Testis (tissue), 2 donors: ENCODE data around the gene DRD4.

Source experiments
- POLR2A ChIP-seq: fragments of 450-650 bp; IDR thresholded peaks from one replicate; pipeline ENCODE4 v1.6.1; 2017; ENCODE audit warnings: antibody characterized with exemption, mild to moderate bottlenecking, moderate library complexity
- TF ChIP-seq, protein P1 (sequence below), 3 experiments: fragments of 450-650 bp in 2 of 3; fragments of 200-600 bp in 1 of 3; sonication (generic) in 1 of 3; IDR thresholded peaks; one replicate each; pipeline ENCODE4 v1.5.1; 2016 to 2019; ENCODE audit warnings: antibody characterized with exemption in 3 of 3, mild to moderate bottlenecking in 2 of 3, moderate library complexity in 1 of 3

DNA sequence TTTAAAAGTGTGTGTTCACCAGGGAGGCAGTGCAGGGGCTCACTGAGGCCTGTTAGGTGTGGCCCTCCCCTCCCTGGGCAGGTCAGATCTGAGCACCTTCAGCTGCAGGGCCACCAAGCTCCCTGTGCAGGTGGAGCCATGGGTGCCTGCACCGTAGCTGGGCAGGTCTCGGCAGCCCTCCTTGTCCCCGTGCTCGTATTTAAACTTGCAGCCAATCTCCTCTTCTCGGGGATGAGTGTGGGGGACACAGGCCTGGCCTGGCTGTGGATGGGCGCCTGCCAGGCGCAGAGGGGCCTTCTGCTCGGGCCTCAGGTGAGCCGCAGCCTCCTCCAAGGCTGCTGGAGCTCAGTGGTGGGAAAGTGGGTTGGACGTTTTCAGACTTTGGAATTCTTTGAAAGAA is 41.7 kb upstream of the DRD4 start:
- TF ChIP-seq, protein P1, sequence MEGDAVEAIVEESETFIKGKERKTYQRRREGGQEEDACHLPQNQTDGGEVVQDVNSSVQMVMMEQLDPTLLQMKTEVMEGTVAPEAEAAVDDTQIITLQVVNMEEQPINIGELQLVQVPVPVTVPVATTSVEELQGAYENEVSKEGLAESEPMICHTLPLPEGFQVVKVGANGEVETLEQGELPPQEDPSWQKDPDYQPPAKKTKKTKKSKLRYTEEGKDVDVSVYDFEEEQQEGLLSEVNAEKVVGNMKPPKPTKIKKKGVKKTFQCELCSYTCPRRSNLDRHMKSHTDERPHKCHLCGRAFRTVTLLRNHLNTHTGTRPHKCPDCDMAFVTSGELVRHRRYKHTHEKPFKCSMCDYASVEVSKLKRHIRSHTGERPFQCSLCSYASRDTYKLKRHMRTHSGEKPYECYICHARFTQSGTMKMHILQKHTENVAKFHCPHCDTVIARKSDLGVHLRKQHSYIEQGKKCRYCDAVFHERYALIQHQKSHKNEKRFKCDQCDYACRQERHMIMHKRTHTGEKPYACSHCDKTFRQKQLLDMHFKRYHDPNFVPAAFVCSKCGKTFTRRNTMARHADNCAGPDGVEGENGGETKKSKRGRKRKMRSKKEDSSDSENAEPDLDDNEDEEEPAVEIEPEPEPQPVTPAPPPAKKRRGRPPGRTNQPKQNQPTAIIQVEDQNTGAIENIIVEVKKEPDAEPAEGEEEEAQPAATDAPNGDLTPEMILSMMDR (IDR thresholded peaks at IDR 0.05) = no peak
- no peak for TF ChIP-seq POLR2A
